HepG2 (cell line): ENCODE data around the gene NOB1. TPM values are rescaled to one million over a fixed set of nuclear protein-coding genes. Genes with fewer than 3 reads are reported as not detected.

Experiments used
- ATAC-seq: fragments of 200-7000 bp; cut with Tn5 transposase; 3 replicates; pipeline ENCODE4 v1.9.1; 2020; ENCODE audit warnings: mild to moderate bottlenecking, moderate library complexity
- BruUV-seq: library from RNA; stranded (reverse); fragments of 400-500 nt; replicated peaks from 2 replicates; lab custom pipeline; 2021; lab: Mats Ljungman, UMichigan
- CTCF ChIA-PET: fragments of 300-600 bp; formaldehyde crosslinking; extraction: SDS; loops from one replicate; lab custom pipeline; 2021; ENCODE audit warnings: low total read pairs, inconsistent platforms, low intra/inter-chr PET ratio; lab: Yijun Ruan, JAX
- POLR2A ChIA-PET: fragments of 350-600 bp; sonication (Branson Sonifier 250); formaldehyde crosslinking; loops from one replicate; lab custom pipeline; 2020; ENCODE audit warnings: antibody characterized with exemption, inconsistent platforms; lab: Yijun Ruan, JAX
- DNase-seq: peaks from one replicate; pipeline ENCODE4 v3.0.0-alpha.2; 2015; ENCODE audit warnings: low spot score
- FAIRE-seq: peaks from 3 replicates; lab custom pipeline; 2011; peaks lifted over from hg19 to GRCh38; lab: Jason Lieb, UNC
- H2AFZ ChIP-seq: one replicate; pipeline ENCODE4 v1.6.1; 2011; ENCODE audit warnings: low read length, inconsistent platforms
- H3K27ac ChIP-seq: fragments of 300-600 bp; 3 replicates; pipeline ENCODE4 v1.8.0; 2011; ENCODE audit warnings: mixed run types, mild to moderate bottlenecking, mixed read lengths, low read length, inconsistent platforms; ENCODE audit not compliant: insufficient read depth; ENCODE audit errors: extremely low read length
- H3K27me3 ChIP-seq, 2 experiments: fragments of 200-600 bp in 1 of 2; 2 replicates in 1 of 2; 3 replicates in 1 of 2; pipeline versions ENCODE4 v1.6.0 to v1.8.0; 2011; ENCODE audit warnings: low read length in 2 of 2, mild to moderate bottlenecking in 2 of 2, moderate library complexity in 2 of 2, inconsistent platforms in 1 of 2; ENCODE audit not compliant: insufficient read depth in 2 of 2, control insufficient read depth in 1 of 2
- H3K36me3 ChIP-seq, 2 experiments: fragments of 200-600 bp in 1 of 2; replicated peaks in 1 of 2; 2 replicates in 1 of 2; 3 replicates in 1 of 2; pipeline versions ENCODE4 v1.5.1 to v1.8.0; 2011; ENCODE audit warnings: low read length in 2 of 2, inconsistent platforms in 1 of 2; ENCODE audit not compliant: insufficient read depth in 2 of 2, control insufficient read depth in 1 of 2
- H3K4me1 ChIP-seq: 2 replicates; pipeline ENCODE4 v1.5.1; 2012; ENCODE audit warnings: low read length, inconsistent platforms; ENCODE audit not compliant: insufficient read depth
- H3K4me2 ChIP-seq: 2 replicates; pipeline ENCODE4 v1.6.0; 2011; ENCODE audit warnings: low read depth, low read length, inconsistent platforms
- H3K4me3 ChIP-seq, 3 experiments: fragments of 200-600 bp in 1 of 3; sonication (generic), shearing (Covaris generic) in 1 of 3; replicated peaks in 1 of 3; 2 replicates each; pipeline ENCODE4 v1.5.1; 2011 to 2016; ENCODE audit warnings: low read length in 3 of 3, inconsistent platforms in 2 of 3, low read depth in 2 of 3, mild to moderate bottlenecking in 2 of 3, control low read depth in 1 of 3, mixed read lengths in 1 of 3; ENCODE audit not compliant: insufficient read depth in 1 of 3
- H3K79me2 ChIP-seq: one replicate; pipeline ENCODE4 v1.6.1; 2011; ENCODE audit warnings: low read length, inconsistent platforms; ENCODE audit not compliant: insufficient read depth
- H3K9ac ChIP-seq: 2 replicates; pipeline ENCODE4 v1.6.0; 2011; ENCODE audit warnings: mild to moderate bottlenecking, low read depth, low read length, inconsistent platforms; ENCODE audit not compliant: insufficient read depth
- H3K9me3 ChIP-seq: 2 replicates; pipeline ENCODE4 v1.5.1; 2012; ENCODE audit warnings: mild to moderate bottlenecking, low read length
- H4K20me1 ChIP-seq: 2 replicates; pipeline ENCODE4 v1.6.0; 2011; ENCODE audit warnings: inconsistent platforms, mild to moderate bottlenecking, low read length, moderate library complexity; ENCODE audit not compliant: insufficient read depth
- BCL3 ChIP-seq: sonication (generic); formaldehyde crosslinking; IDR thresholded peaks from 2 replicates; pipeline ENCODE4 v1.5.1; 2020; ENCODE audit warnings: mild to moderate bottlenecking, missing genetic modification reagents, moderate library complexity
- GATA4 ChIP-seq: sonication (generic); IDR thresholded peaks from 2 replicates; pipeline ENCODE4 v1.6.1; 2016; ENCODE audit warnings: antibody characterized with exemption, low read depth, borderline replicate concordance
- HHEX ChIP-seq: IDR thresholded peaks from 2 replicates; pipeline ENCODE4 v1.6.1; 2016; ENCODE audit warnings: control low read depth
- PITX1 ChIP-seq: sonication (generic); formaldehyde crosslinking; IDR thresholded peaks from 2 replicates; pipeline ENCODE4 v1.5.1; 2020; ENCODE audit warnings: mild to moderate bottlenecking, missing genetic modification reagents
- RFXAP ChIP-seq: sonication (generic); formaldehyde crosslinking; IDR thresholded peaks from 2 replicates; pipeline ENCODE4 v1.4.0; 2020; ENCODE audit warnings: missing genetic modification reagents, borderline replicate concordance
- ZMAT3 ChIP-seq: sonication (generic); formaldehyde crosslinking; conservative IDR thresholded peaks from 2 replicates; pipeline ENCODE4 v1.7.0; 2021; ENCODE audit warnings: missing genetic modification reagents
- ZNF232 ChIP-seq: sonication (generic); formaldehyde crosslinking; IDR thresholded peaks from 2 replicates; pipeline ENCODE4 v1.4.0; 2020; ENCODE audit warnings: missing genetic modification reagents, borderline replicate concordance
- ZNF333 ChIP-seq: sonication (generic); formaldehyde crosslinking; IDR thresholded peaks from 2 replicates; pipeline ENCODE4 v1.4.0; 2020; ENCODE audit warnings: mild to moderate bottlenecking, missing genetic modification reagents, borderline replicate concordance
- ZNF350 ChIP-seq: sonication (generic); formaldehyde crosslinking; IDR thresholded peaks from 2 replicates; pipeline ENCODE4 v1.4.0; 2020; ENCODE audit warnings: mild to moderate bottlenecking, low read depth, missing genetic modification reagents, borderline replicate concordance
- WGBS: methylation state at CpG from one replicate; pipeline ENCODE4 v1.1.6; 2017; ENCODE audit warnings: low lambda C conversion rate; 5-methylcytosine and 5-hydroxymethylcytosine counted together
- in situ Hi-C: cut with HindIII; loops from 2 replicates; pipeline ENCODE4 v1.10.0; 2017; ENCODE audit warnings: low pct_unique_long_range_greater_than_20kb; ENCODE audit not compliant: extremely low pct_ligation_motif_present
- intact Hi-C: fragments of 100-400 bp; cut with micrococcal nuclease; formaldehyde crosslinking; loops from one replicate; pipeline ENCODE4 v1.10.0; 2022; ENCODE audit not compliant: unreplicated experiment
- polyA plus RNA-seq, 8 experiments: library from polyadenylated mRNA; depleted of rRNA in 3 of 8; stranded (reverse) in 7 of 8; unstranded in 1 of 8; fragments of >200 nt; fragmentation: Illumina TruSeq in 4 of 8; extraction: Trizol in 4 of 8; gene quantifications; 2 replicates each; pipeline versions ENCODE4 v1.2.1 to v1.2.3, GENCODE V29; 2011 to 2016; ENCODE audit warnings: low read depth in 4 of 8, missing spikeins in 1 of 8, mixed read lengths in 1 of 8; ENCODE audit not compliant: insufficient read depth in 1 of 8
- total RNA-seq, 5 experiments: library from RNA; depleted of rRNA; stranded (reverse); fragments of >200 nt; fragmentation: Illumina TruSeq; extraction: Trizol; gene quantifications; 2 replicates each; pipeline ENCODE4 v1.2.3, GENCODE V29; 2016; ENCODE audit warnings: low read depth in 1 of 5

The NOB1 gene
- total and polyA plus RNA-seq, 2 of the 13 experiments (the other 11 are each of a cell fraction or from before 2014, with no cell fraction given): 47.1 to 162 TPM

- CTCF ChIA-PET: no interaction called here
- no peak for DNase-seq
- TF ChIP-seq ZMAT3 (CRISPR knock-in tag): no peak
- TF ChIP-seq HHEX (CRISPR knock-in tag): no peak
- TF ChIP-seq ZNF232 (CRISPR knock-in tag): no peak
- no peak for TF ChIP-seq PITX1
- TF ChIP-seq RFXAP (CRISPR knock-in tag): no peak
- TF ChIP-seq GATA4: no peak
- TF ChIP-seq ZNF350 (CRISPR knock-in tag): no peak
- TF ChIP-seq ZNF333: no peak
- no peak for TF ChIP-seq BCL3 (CRISPR knock-in tag)
- TF ChIP-seq, all 625 proteins: peak for 0
- Histone ChIP-seq H3K4me2 (no peak overlapping the region), H4K20me1 (no peaks in the 10 kb centered on the region), H3K4me1 (peaks cover 33% of the 10 kb centered on the region), H2AFZ (no peak overlapping the region), H3K9ac (no peak overlapping the region), H3K27ac (no peak overlapping the region), H3K36me3 (no peaks in the 10 kb centered on the region), H3K4me3 (no peak overlapping the region), H3K79me2 (peaks cover 9% of the 10 kb centered on the region), H3K9me3 (no peaks in the 10 kb centered on the region), H3K27me3 (no peaks in the 10 kb centered on the region)
- in situ Hi-C loops (no loop called here), intact Hi-C loops (no loop called here)
- ATAC-seq (no peak), FAIRE-seq (no peak)
- POLR2A ChIA-PET: no interaction called here
- 93% methylated on average over 6 of the region's 6 CpGs for WGBS
- BruUV-seq: no TSS peak
Measured at GRCh38 chr16:69732101-69732500, 22.6 kb downstream of the NOB1 start.
